Fibroblast of lung (primary cell): Measurements from ENCODE around the gene PDE9A. TPM values are rescaled to one million over a fixed set of nuclear protein-coding genes. Genes with fewer than 3 reads are reported as not detected.
"Not testable (repeated sequence)": the region's sequence is repeated elsewhere in the genome, so short reads cannot be mapped to it uniquely, and the experiment has no call there.

Experiments
- DNase-seq, 2 donors: peaks; one replicate each; pipeline versions ENCODE4 v3.0.0 to v3.0.0-alpha.2; 2010; ENCODE audit warnings: low read depth in 2 of 2
- H2AFZ ChIP-seq: 2 replicates; pipeline ENCODE4 v1.5.1; 2012; ENCODE audit warnings: low read length, control low read depth, inconsistent platforms
- H3K27ac ChIP-seq: 2 replicates; pipeline ENCODE4 v1.5.1; 2011; ENCODE audit warnings: low read length, control low read depth; ENCODE audit not compliant: insufficient read depth
- H3K27me3 ChIP-seq: 2 replicates; pipeline ENCODE4 v1.5.1; 2011; ENCODE audit warnings: mild to moderate bottlenecking, low read length; ENCODE audit not compliant: control insufficient read depth, insufficient read depth
- H3K36me3 ChIP-seq: 2 replicates; pipeline ENCODE4 v1.5.1; 2011; ENCODE audit warnings: low read length; ENCODE audit not compliant: control insufficient read depth, insufficient read depth
- H3K4me1 ChIP-seq: 2 replicates; pipeline ENCODE4 v1.5.1; 2011; ENCODE audit warnings: low read length; ENCODE audit not compliant: control insufficient read depth, insufficient read depth; ENCODE audit errors: extremely low read depth
- H3K4me2 ChIP-seq: 2 replicates; pipeline ENCODE4 v1.5.1; 2011; ENCODE audit warnings: low read length, control low read depth; ENCODE audit not compliant: insufficient read depth; ENCODE audit errors: extremely low read depth
- H3K4me3 ChIP-seq, 4 experiments: fragments of 200-600 bp in 1 of 4; sonication (generic) in 1 of 4; replicated peaks in 1 of 4; 2 replicates each; pipeline ENCODE4 v1.5.1; 2011 to 2016; ENCODE audit warnings: low read length in 4 of 4, low read depth in 3 of 4, mild to moderate bottlenecking in 3 of 4, control low read depth in 2 of 4, inconsistent platforms in 1 of 4, mixed read lengths in 1 of 4; ENCODE audit not compliant: insufficient read depth in 1 of 4; ENCODE audit errors: control extremely low read depth in 1 of 4
- H3K79me2 ChIP-seq: 2 replicates; pipeline ENCODE4 v1.5.1; 2012; ENCODE audit warnings: mild to moderate bottlenecking, low read length, inconsistent platforms; ENCODE audit not compliant: control insufficient read depth, insufficient read depth
- H3K9ac ChIP-seq: 2 replicates; pipeline ENCODE4 v1.5.1; 2011; ENCODE audit warnings: mild to moderate bottlenecking, low read length, control low read depth; ENCODE audit not compliant: insufficient read depth
- H3K9me3 ChIP-seq: 2 replicates; pipeline ENCODE4 v1.5.1; 2012; ENCODE audit warnings: low read depth, low read length; ENCODE audit not compliant: control insufficient read depth, insufficient read depth
- H4K20me1 ChIP-seq: 2 replicates; pipeline ENCODE4 v1.5.1; 2011; ENCODE audit warnings: low read length; ENCODE audit not compliant: control insufficient read depth, insufficient read depth; ENCODE audit errors: extremely low read depth
- CTCF ChIP-seq, 2 donors: IDR thresholded peaks in 1 of 2; conservative IDR thresholded peaks in 1 of 2; 1 replicate in 1 of 2; 2 replicates in 1 of 2; pipeline ENCODE4 v1.5.1; 2011 to 2012; ENCODE audit warnings: low read length in 2 of 2, control low read depth in 1 of 2, inconsistent platforms in 1 of 2, low read depth in 1 of 2, mild to moderate bottlenecking in 1 of 2
- EZH2 ChIP-seq: IDR thresholded peaks from 2 replicates; pipeline ENCODE4 v1.5.1; 2012; ENCODE audit warnings: low read length, control low read depth, mild to moderate bottlenecking; ENCODE audit errors: missing control alignments
- polyA plus RNA-seq, 2 donors: library from polyadenylated mRNA; depleted of rRNA in 1 of 2; stranded (reverse) in 1 of 2; unstranded in 1 of 2; fragments of >200 nt; gene quantifications; 2 replicates each; pipeline ENCODE4 v1.2.1, GENCODE V29; 2011 to 2012; ENCODE audit warnings: missing spikeins in 1 of 2
- total RNA-seq: library from RNA; depleted of rRNA; stranded (reverse); fragments of >200 nt; gene quantifications from 2 replicates; pipeline ENCODE4 v1.2.1, GENCODE V29; 2014

PDE9A gene
- total and polyA plus RNA-seq, 2 donors (not counting 1 experiment from before 2014, with no cell fraction given), result 1.8 to 4.4 TPM

- Histone ChIP-seq H3K27me3 (peaks cover 8% of the 10 kb centered on the region), H3K36me3 (no peaks in the 10 kb centered on the region), H3K4me3 (no peak overlapping the region), H2AFZ (no peak overlapping the region), H3K27ac (no peak overlapping the region), H3K4me1 (no peaks in the 10 kb centered on the region), H3K9ac (no peak overlapping the region), H3K79me2 (no peaks in the 10 kb centered on the region), H3K9me3 (no peaks in the 10 kb centered on the region), H4K20me1 (no peaks in the 10 kb centered on the region), H3K4me2 (no peak overlapping the region)
- DNase-seq, result no peak
- TF ChIP-seq CTCF (conservative IDR thresholded peaks at IDR 0.05 in 1 of 2, IDR thresholded peaks at IDR 0.05 in 1 of 2; ENCODE audit: low read depth in 1 of 2, low read length in 2 of 2) (no peak), EZH2 (no peak)
Observed at GRCh38 chr21:42614811-42615351, 38.5 kb upstream of the PDE9A start.

- H4K20me1 ChIP-seq, H3K9me3 ChIP-seq, H2AFZ ChIP-seq, H3K9ac ChIP-seq, H3K27me3 ChIP-seq, H3K79me2 ChIP-seq, H3K36me3 ChIP-seq, H3K4me2 ChIP-seq, DNase-seq, H3K4me3 ChIP-seq, H3K27ac ChIP-seq, H3K4me1 ChIP-seq: not testable (repeated sequence)
Observed at GRCh38 chr21:42615377-42615776, 38.0 kb upstream of the PDE9A start.

- Histone ChIP-seq H4K20me1 (no peaks in the 10 kb centered on the region), H3K36me3 (no peaks in the 10 kb centered on the region), H3K79me2 (no peaks in the 10 kb centered on the region), H3K27ac (no peak overlapping the region), H3K9me3 (no peaks in the 10 kb centered on the region), H3K4me3 (no peak overlapping the region), H3K9ac (no peak overlapping the region), H3K27me3 (peaks cover 8% of the 10 kb centered on the region), H2AFZ (no peak overlapping the region), H3K4me1 (no peaks in the 10 kb centered on the region), H3K4me2 (no peak overlapping the region)
- no peak for DNase-seq
- TF ChIP-seq EZH2, result no peak
- no peak for TF ChIP-seq CTCF (conservative IDR thresholded peaks at IDR 0.05 in 1 of 2, IDR thresholded peaks at IDR 0.05 in 1 of 2; ENCODE audit: low read depth in 1 of 2, low read length in 2 of 2)
Observed at GRCh38 chr21:42615924-42616323, 37.5 kb upstream of the PDE9A start.
